K562 (cell line): Measurements from ENCODE around the gene CHD8. TPM values are rescaled to one million over a fixed set of nuclear protein-coding genes. Genes with fewer than 3 reads are reported as not detected.
A peak's percentile ranks its signal among the peaks of the same experiment; 100 is the strongest.

Source experiments
- ATF7 ChIP-seq: fragments of 450-650 bp; IDR thresholded peaks from 2 replicates; pipeline ENCODE4 v1.7.1; 2014; ENCODE audit warnings: mild to moderate bottlenecking, moderate library complexity
- CBFA2T2 ChIP-seq: fragments of 450-650 bp; conservative IDR thresholded peaks from 2 replicates; pipeline ENCODE4 v1.6.1; 2017; ENCODE audit warnings: mild to moderate bottlenecking
- CBX1 ChIP-seq: sonication (generic); IDR thresholded peaks from 2 replicates; pipeline ENCODE4 v1.6.1; 2016; ENCODE audit warnings: antibody characterized with exemption, low read depth, mild to moderate bottlenecking
- DNMT1 ChIP-seq: fragments of 450-650 bp; IDR thresholded peaks from 2 replicates; pipeline ENCODE4 v1.6.1; 2016; ENCODE audit warnings: antibody characterized with exemption, mild to moderate bottlenecking
- HNRNPUL1 ChIP-seq: fragments of 200-400 bp; formaldehyde crosslinking; IDR thresholded peaks from 2 replicates; pipeline ENCODE4 v1.6.1; 2017; ENCODE audit warnings: low read length
- HSF4 ChIP-seq: fragments of 250-450 bp; sonication (Bioruptor Pico); IDR thresholded peaks from 2 replicates; pipeline ENCODE4 v2.1.2; 2022; ENCODE audit warnings: mild to moderate bottlenecking, moderate library complexity, borderline replicate concordance
- LCOR ChIP-seq: sonication (generic); formaldehyde crosslinking; IDR thresholded peaks from 2 replicates; pipeline ENCODE4 v1.8.0; 2022; ENCODE audit warnings: mild to moderate bottlenecking, missing genetic modification reagents
- MED1 ChIP-seq: sonication (generic); formaldehyde crosslinking; IDR thresholded peaks from 2 replicates; pipeline ENCODE4 v1.8.1; 2023; ENCODE audit warnings: missing genetic modification reagents, borderline replicate concordance
- NELFE ChIP-seq: IDR thresholded peaks from 2 replicates; pipeline ENCODE4 v1.6.1; 2011; ENCODE audit warnings: mild to moderate bottlenecking; ENCODE audit not compliant: insufficient read depth, insufficient read length
- POLR2B ChIP-seq: fragments of 450-650 bp; IDR thresholded peaks from 2 replicates; pipeline ENCODE4 v1.6.1; 2018; ENCODE audit warnings: low read depth; ENCODE audit not compliant: partially characterized antibody
- SMARCA5 ChIP-seq: fragments of 450-650 bp; IDR thresholded peaks from 2 replicates; pipeline ENCODE4 v1.6.1; 2016
- SOX6 ChIP-seq: fragments of 450-650 bp; IDR thresholded peaks from 2 replicates; pipeline ENCODE4 v1.6.1; 2014; ENCODE audit warnings: mild to moderate bottlenecking
- ZBTB7A ChIP-seq: IDR thresholded peaks from 2 replicates; pipeline ENCODE4 v1.6.1; 2011; ENCODE audit warnings: low read depth, mild to moderate bottlenecking, low read length, moderate library complexity, borderline replicate concordance; ENCODE audit not compliant: control insufficient read depth
- ZFP36 ChIP-seq: fragments of 150-350 bp; IDR thresholded peaks from 2 replicates; pipeline ENCODE4 v1.6.1; 2018; ENCODE audit warnings: low read length, low read depth; ENCODE audit not compliant: partially characterized antibody
- ZKSCAN1 ChIP-seq: fragments of 150-350 bp; IDR thresholded peaks from 2 replicates; pipeline ENCODE4 v1.6.1; 2016; ENCODE audit warnings: low read depth, low read length
- ZKSCAN3 ChIP-seq: fragments of 250-450 bp; sonication (Bioruptor Pico); IDR thresholded peaks from 2 replicates; pipeline ENCODE4 v1.4.0; 2020
- ZNF445 ChIP-seq: fragments of 250-450 bp; sonication (Bioruptor Pico); IDR thresholded peaks from 2 replicates; pipeline ENCODE4 v1.4.0; 2020; ENCODE audit warnings: low read depth, mild to moderate bottlenecking, moderate library complexity
- ZNF717 ChIP-seq: fragments of 250-450 bp; sonication (Bioruptor Pico); IDR thresholded peaks from 2 replicates; pipeline ENCODE4 v1.5.0; 2021
- ZNF778 ChIP-seq: fragments of 450-650 bp; formaldehyde crosslinking; IDR thresholded peaks from 2 replicates; pipeline ENCODE4 v1.4.0; 2020; ENCODE audit warnings: mild to moderate bottlenecking, moderate library complexity
- polyA plus RNA-seq, 8 experiments: library from polyadenylated mRNA; depleted of rRNA in 4 of 8; stranded (reverse) in 5 of 8; unstranded in 3 of 8; fragments of >200 nt; fragmentation: Nextera tagmentation in 2 of 8; fragmentation: Illumina TruSeq in 1 of 8; extraction: Ambion mirVana in 2 of 8; extraction: Trizol in 1 of 8; gene quantifications; 2 replicates each; pipeline versions ENCODE4 v1.2.1 to v1.2.3, GENCODE V29; 2011 to 2014; ENCODE audit warnings: inconsistent platforms in 1 of 8, missing spikeins in 1 of 8
- total RNA-seq, 7 experiments: library from RNA; depleted of rRNA in 6 of 7; stranded (reverse); fragments of >200 nt in 6 of 7; fragmentation: Illumina TruSeq in 2 of 7; extraction: Trizol in 2 of 7; gene quantifications; 2 replicates each; pipeline versions ENCODE4 v1.2.1 to v1.2.3, GENCODE V29; 2011 to 2021; ENCODE audit warnings: low replicate concordance in 1 of 7
- TF ChIP-seq, protein P1 (sequence below): fragments of 250-450 bp; sonication (Bioruptor Pico); IDR thresholded peaks from 2 replicates; pipeline ENCODE4 v1.4.0; 2020
- TF ChIP-seq, protein P2 (sequence below), 2 experiments: IDR thresholded peaks; 2 replicates each; pipeline ENCODE4 v1.6.1; 2012; ENCODE audit warnings: improper control_type of control experiment in 2 of 2, low read depth in 2 of 2, low read length in 2 of 2, borderline replicate concordance in 1 of 2
- TF ChIP-seq, protein P3 (sequence below): IDR thresholded peaks from 3 replicates; pipeline ENCODE4 v1.6.1; 2011; ENCODE audit warnings: borderline replicate concordance, mild to moderate bottlenecking; ENCODE audit not compliant: insufficient read length, insufficient read depth

The CHD8 gene
- total and polyA plus RNA-seq, 9 of the 15 experiments (the other 6 are each of a cell fraction or from before 2014, with no cell fraction given): 11.1 to 51.2 (median 32.8) TPM

DNA sequence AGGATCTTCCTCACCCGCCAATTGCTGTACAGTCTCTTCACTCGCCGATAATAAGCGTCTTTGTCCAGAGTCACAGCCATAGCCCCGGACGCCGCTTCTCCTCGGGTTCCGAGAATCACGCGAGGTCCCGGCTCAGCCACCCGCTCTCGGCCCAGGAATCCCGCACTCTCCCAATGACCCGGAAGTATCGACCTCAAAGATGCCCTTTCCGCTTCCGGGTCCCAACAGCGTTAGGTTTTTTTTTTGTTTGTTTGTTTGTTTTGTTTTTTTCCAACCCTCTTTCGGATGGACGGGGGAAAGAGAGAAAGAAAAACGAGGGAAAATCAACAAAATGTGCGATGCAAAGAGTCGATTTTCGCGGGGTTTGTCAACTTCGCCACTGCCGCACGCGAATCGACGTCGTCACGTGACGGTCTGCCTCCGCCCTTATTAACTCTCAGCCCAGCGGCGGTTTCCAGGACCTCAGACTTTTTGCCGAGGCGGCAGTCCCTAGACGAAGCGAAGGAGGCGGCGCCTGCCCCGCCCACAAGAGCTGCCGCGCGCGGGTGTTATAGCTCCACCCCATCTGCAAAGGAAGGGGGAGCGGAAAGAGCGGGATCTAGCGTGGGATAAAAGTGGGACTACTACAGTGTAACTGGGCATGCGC is 72.0 kb downstream of the CHD8 start, which contains the start of gene SUPT16H (continued):
- TF ChIP-seq, protein P1, sequence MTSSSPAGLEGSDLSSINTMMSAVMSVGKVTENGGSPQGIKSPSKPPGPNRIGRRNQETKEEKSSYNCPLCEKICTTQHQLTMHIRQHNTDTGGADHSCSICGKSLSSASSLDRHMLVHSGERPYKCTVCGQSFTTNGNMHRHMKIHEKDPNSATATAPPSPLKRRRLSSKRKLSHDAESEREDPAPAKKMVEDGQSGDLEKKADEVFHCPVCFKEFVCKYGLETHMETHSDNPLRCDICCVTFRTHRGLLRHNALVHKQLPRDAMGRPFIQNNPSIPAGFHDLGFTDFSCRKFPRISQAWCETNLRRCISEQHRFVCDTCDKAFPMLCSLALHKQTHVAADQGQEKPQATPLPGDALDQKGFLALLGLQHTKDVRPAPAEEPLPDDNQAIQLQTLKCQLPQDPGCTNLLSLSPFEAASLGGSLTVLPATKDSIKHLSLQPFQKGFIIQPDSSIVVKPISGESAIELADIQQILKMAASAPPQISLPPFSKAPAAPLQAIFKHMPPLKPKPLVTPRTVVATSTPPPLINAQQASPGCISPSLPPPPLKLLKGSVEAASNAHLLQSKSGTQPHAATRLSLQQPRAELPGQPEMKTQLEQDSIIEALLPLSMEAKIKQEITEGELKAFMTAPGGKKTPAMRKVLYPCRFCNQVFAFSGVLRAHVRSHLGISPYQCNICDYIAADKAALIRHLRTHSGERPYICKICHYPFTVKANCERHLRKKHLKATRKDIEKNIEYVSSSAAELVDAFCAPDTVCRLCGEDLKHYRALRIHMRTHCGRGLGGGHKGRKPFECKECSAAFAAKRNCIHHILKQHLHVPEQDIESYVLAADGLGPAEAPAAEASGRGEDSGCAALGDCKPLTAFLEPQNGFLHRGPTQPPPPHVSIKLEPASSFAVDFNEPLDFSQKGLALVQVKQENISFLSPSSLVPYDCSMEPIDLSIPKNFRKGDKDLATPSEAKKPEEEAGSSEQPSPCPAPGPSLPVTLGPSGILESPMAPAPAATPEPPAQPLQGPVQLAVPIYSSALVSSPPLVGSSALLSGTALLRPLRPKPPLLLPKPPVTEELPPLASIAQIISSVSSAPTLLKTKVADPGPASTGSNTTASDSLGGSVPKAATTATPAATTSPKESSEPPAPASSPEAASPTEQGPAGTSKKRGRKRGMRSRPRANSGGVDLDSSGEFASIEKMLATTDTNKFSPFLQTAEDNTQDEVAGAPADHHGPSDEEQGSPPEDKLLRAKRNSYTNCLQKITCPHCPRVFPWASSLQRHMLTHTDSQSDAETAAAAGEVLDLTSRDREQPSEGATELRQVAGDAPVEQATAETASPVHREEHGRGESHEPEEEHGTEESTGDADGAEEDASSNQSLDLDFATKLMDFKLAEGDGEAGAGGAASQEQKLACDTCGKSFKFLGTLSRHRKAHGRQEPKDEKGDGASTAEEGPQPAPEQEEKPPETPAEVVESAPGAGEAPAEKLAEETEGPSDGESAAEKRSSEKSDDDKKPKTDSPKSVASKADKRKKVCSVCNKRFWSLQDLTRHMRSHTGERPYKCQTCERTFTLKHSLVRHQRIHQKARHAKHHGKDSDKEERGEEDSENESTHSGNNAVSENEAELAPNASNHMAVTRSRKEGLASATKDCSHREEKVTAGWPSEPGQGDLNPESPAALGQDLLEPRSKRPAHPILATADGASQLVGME: no peak
- TF ChIP-seq ZNF717 (CRISPR knock-in tag) (no peak), SMARCA5 (no peak), ZNF445 (CRISPR knock-in tag) (no peak), ATF7 (peak; percentile 74), ZFP36 (no peak), ZKSCAN3 (CRISPR knock-in tag) (no peak), CBX1 (no peak), HNRNPUL1 (no peak), ZKSCAN1 (no peak), DNMT1 (no peak), NELFE (no peak), LCOR (CRISPR knock-in tag) (no peak; the same call in 1 of the 2 replicates), HSF4 (CRISPR knock-in tag) (no peak), POLR2B (peak; percentile 39), ZNF778 (CRISPR knock-in tag) (no peak), CBFA2T2 (peak; percentile 87), MED1 (CRISPR knock-in tag) (no peak), SOX6 (0 out of 2 replicates have a peak, but pooled peaks have one; percentile 39), ZBTB7A (no peak)
- TF ChIP-seq, protein P2, sequence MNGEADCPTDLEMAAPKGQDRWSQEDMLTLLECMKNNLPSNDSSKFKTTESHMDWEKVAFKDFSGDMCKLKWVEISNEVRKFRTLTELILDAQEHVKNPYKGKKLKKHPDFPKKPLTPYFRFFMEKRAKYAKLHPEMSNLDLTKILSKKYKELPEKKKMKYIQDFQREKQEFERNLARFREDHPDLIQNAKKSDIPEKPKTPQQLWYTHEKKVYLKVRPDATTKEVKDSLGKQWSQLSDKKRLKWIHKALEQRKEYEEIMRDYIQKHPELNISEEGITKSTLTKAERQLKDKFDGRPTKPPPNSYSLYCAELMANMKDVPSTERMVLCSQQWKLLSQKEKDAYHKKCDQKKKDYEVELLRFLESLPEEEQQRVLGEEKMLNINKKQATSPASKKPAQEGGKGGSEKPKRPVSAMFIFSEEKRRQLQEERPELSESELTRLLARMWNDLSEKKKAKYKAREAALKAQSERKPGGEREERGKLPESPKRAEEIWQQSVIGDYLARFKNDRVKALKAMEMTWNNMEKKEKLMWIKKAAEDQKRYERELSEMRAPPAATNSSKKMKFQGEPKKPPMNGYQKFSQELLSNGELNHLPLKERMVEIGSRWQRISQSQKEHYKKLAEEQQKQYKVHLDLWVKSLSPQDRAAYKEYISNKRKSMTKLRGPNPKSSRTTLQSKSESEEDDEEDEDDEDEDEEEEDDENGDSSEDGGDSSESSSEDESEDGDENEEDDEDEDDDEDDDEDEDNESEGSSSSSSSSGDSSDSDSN (IDR thresholded peaks at IDR 0.05; ENCODE audit: borderline replicate concordance in 1 of 2, low read depth in 2 of 2, low read length in 2 of 2): peak; percentile 98; a peak in 3 of 4 replicates
- TF ChIP-seq, protein P3, sequence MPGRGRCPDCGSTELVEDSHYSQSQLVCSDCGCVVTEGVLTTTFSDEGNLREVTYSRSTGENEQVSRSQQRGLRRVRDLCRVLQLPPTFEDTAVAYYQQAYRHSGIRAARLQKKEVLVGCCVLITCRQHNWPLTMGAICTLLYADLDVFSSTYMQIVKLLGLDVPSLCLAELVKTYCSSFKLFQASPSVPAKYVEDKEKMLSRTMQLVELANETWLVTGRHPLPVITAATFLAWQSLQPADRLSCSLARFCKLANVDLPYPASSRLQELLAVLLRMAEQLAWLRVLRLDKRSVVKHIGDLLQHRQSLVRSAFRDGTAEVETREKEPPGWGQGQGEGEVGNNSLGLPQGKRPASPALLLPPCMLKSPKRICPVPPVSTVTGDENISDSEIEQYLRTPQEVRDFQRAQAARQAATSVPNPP: no peak
